Astrocyte of the cerebellum (primary cell): ENCODE results near the gene NFKBIZ.
"Not testable (repeated sequence)": the region's sequence is repeated elsewhere in the genome, so short reads cannot be mapped to it uniquely, and the experiment has no call there.

Experiments
- DNase-seq: peaks from one replicate; pipeline ENCODE4 v3.0.0-alpha.2; 2011; ENCODE audit warnings: low read depth
- H3K4me3 ChIP-seq: 2 replicates; pipeline ENCODE4 v1.5.1; 2011; ENCODE audit warnings: mild to moderate bottlenecking, low read depth, low read length, moderate library complexity
- in situ Hi-C: cut with HindIII; loops from 2 replicates; pipeline ENCODE4 v1.10.0; 2017; ENCODE audit warnings: low sequenced_read_pairs
- TF ChIP-seq, protein P1 (sequence below): IDR thresholded peaks from 2 replicates; pipeline ENCODE4 v1.5.1; 2012; ENCODE audit warnings: low read length, low read depth, moderate library complexity, mild to moderate bottlenecking; ENCODE audit errors: missing control alignments

The NFKBIZ gene

DNA sequence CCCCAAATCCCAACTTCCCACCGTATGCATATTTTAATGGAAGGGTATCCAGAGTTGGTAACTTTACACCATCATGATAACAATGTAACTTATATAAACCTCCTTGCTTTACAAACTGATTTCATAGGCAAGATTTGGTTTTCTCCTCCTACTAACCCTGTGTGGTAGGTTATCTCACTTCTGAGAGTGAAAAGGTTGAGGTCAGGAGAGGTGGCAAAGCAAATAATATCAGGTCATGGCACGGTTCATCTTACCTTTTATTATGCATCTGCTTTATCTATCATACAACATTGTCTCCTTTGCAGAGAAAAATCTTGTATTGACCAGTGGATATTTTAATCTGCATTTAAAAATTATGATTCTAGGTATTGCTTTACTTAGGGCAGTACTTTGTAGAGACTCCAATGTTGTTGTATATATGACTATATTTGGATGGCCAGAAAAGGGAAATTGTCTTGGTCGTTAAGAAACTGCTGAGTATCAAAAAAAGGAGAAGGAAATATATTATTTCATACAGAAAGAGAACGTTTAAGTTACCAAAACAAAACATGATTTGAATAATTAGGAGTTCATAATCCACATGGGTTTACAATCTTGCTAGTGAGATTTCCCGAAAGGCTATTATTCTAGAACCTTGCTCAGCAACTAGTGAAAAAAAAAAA lies 30.4 kb downstream of the NFKBIZ start:
- no peak overlapping the region for H3K4me3 ChIP-seq
- in situ Hi-C loops: no loop called here
- TF ChIP-seq, protein P1, sequence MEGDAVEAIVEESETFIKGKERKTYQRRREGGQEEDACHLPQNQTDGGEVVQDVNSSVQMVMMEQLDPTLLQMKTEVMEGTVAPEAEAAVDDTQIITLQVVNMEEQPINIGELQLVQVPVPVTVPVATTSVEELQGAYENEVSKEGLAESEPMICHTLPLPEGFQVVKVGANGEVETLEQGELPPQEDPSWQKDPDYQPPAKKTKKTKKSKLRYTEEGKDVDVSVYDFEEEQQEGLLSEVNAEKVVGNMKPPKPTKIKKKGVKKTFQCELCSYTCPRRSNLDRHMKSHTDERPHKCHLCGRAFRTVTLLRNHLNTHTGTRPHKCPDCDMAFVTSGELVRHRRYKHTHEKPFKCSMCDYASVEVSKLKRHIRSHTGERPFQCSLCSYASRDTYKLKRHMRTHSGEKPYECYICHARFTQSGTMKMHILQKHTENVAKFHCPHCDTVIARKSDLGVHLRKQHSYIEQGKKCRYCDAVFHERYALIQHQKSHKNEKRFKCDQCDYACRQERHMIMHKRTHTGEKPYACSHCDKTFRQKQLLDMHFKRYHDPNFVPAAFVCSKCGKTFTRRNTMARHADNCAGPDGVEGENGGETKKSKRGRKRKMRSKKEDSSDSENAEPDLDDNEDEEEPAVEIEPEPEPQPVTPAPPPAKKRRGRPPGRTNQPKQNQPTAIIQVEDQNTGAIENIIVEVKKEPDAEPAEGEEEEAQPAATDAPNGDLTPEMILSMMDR: no peak
- no peak for DNase-seq

DNA sequence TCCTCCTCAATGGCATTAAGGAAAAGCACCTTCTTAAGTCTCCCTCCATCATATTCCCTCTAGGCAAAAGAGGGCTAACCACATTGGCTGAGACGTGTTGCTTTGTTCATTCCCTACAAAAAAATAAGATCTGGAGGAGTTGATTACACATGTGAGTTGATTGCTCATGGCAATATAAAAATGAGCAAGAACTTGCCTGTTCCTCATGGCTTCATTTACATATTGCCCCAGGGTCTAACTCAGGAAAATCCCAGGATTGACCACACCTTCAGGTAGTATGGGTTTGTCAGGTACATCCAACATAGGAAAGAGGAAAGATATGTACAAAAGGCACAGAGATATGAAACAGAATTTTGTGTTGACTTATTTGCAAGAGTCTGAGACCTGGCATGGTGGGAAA lies 35.5 kb downstream of the NFKBIZ start:
- TF ChIP-seq, protein P1: no peak
- in situ Hi-C loops: no loop called here
- no peak for DNase-seq
- no peak overlapping the region for H3K4me3 ChIP-seq

DNA sequence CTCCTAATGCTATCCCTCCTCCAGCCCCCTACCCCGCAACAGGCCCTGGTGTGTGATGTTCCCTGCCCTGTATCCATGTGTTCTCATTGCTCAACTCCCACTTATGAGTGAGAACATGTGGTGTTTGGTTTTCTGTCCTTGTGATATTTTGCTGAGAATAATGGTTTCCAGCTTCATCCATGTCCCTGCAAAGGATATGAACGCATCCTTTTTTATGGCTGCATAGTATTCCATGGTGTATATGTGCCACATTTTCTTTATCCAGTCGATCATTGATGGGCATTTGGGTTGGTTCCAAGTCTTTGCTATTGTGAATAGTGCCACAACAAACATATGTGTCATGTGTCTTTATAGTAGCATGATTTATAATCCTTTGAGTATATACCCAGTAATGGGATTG lies 36.3 kb downstream of the NFKBIZ start:
- in situ Hi-C loops, H3K4me3 ChIP-seq, DNase-seq: not testable (repeated sequence)

DNA sequence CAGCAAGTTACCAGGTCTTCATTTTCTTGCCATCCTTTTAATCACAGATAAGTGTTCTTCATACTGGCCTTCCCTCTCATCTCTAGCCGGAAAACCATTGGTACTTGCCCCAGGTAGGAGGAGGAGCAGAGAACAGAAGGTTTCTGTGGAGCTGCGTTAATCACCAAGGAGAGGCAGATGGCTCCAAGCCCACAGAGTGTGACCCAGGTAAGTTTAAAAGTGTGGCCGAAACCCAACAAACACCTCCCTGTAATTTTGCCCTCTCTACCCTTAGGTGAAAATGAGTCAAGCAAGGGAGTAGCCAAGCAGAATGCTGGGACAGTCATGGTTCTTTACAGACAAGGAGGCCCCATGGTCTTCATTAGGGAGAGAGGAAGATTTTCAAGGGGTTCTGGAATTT lies 37.3 kb downstream of the NFKBIZ start:
- DNase-seq: no peak
- TF ChIP-seq, protein P1: no peak

DNA sequence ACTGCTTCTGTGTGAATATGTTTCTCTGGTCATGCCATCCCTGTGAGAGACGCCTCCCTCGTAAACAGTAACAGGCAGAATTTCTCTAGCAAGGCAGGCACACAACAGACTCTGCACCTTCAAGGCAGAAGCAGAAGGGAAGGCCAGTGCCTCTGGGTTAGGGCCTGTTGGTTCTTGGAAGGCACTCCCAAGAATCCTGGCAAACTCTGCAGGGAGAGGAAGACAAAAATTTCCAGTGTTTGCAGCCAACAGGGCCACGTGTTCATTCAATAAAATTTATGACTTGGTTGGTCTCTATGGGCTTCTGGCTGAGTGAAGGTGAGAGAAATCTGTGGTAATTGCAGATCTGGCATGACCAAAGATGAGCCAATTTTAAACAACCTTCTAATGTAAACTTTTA lies 39.3 kb downstream of the NFKBIZ start:
- H3K4me3 ChIP-seq: no peak overlapping the region
- TF ChIP-seq, protein P1: no peak
- no peak for DNase-seq
- in situ Hi-C loops: no loop called here

More for the DNA sequence above, 37.3 kb downstream of the NFKBIZ start:
- no peak overlapping the region for H3K4me3 ChIP-seq
- in situ Hi-C loops: no loop called here

DNA sequence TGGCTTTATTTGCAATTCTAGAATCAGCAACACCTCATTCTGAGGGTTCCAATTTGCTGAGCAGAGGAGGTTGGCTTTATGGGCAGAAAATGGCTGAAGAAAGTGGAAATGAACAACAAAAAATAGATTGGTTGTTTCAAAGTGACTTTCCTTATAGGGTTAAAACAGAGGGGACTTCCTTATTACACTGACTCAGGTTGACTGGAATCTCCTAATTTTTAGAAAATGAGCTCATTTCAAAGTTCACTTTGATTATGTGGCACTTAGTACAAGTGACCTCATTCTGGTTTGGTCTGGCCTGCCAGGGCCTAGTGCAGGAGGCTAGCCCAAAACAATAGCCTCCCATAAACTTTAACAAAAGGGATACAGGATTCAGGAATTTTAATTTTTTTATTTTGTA lies 41.4 kb downstream of the NFKBIZ start:
- DNase-seq: peak; percentile 33
- TF ChIP-seq, protein P1: no peak
- H3K4me3 ChIP-seq: no peak overlapping the region
- in situ Hi-C loops: no loop called here

DNA sequence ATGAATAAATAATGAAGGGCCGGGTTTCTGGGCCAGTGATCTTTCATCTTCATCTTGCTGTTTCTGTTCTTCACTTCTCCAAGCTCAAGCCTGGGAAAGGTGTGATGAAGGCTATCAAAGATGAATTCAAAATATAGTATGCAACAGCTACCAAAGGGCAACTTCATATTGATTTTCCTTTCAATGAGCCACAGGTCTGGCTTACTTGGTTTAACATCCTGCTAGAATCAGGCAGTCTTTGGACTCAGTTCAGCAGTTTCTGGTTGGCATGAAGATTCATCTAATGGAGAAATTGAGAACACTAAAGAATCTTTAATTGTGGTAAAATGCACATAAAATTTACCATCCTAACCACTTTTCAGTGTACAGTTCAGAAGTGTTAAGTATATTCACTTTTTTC lies 43.3 kb downstream of the NFKBIZ start:
- TF ChIP-seq, protein P1: no peak
- in situ Hi-C loops: no loop called here
- no peak overlapping the region for H3K4me3 ChIP-seq
- DNase-seq: no peak
